ENCODE results near the gene EEF2. TPM values are rescaled to one million over a fixed set of nuclear protein-coding genes. Genes with fewer than 3 reads are reported as not detected.

EEF2 gene
- polyA plus RNA-seq, 1 donor from 2014 or later: 716 TPM

DNA sequence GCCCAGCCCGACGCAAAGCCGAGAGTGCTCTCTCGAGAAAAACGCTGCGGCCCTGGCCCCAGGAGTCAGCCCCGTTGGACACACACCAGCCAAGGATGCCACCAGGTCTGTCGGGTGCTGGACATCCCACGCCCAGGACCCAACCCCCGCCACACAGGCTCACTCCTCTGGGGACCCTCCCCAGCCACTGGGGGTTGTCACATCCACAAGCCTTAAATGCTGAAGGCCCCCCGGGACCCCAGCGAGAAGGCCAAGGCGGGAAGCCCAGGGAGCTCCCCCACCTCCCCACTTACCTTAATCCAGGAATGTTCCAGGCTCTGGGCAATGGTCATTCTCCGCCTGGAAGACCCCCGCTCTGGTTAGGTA lies 25.5 kb downstream of the EEF2 start:
- no peak overlapping the region for H3K9ac ChIP-seq (ENCODE audit: low read length)
- H3K4me2 ChIP-seq (ENCODE audit: low read length): no peak overlapping the region
- no peak overlapping the region for H2AFZ ChIP-seq (ENCODE audit: low read depth, low read length)
- no peaks in the 10 kb centered on the region for H4K20me1 ChIP-seq (ENCODE audit: insufficient read depth)
- no peaks in the 10 kb centered on the region for H3F3A ChIP-seq (ENCODE audit: insufficient read depth, low read length, poor library complexity, severe bottlenecking)
- no peaks in the 10 kb centered on the region for H3K79me2 ChIP-seq (replicated peaks; ENCODE audit: insufficient read depth, low read length)
- no peaks in the 10 kb centered on the region for H3K9me3 ChIP-seq (ENCODE audit: low read length)
- no peak overlapping the region for H3K4me3 ChIP-seq (ENCODE audit: low read length)
- H3K27me3 ChIP-seq (ENCODE audit: insufficient read depth, low read depth, low read length): no peaks in the 10 kb centered on the region
- H3K9me2 ChIP-seq (ENCODE audit: insufficient read depth, low read length): no peaks in the 10 kb centered on the region
- TF ChIP-seq MXI1 (conservative IDR thresholded peaks at IDR 0.05; ENCODE audit: poor library complexity, severe bottlenecking) (no peak), RAD21 (conservative IDR thresholded peaks at IDR 0.05) (no peak), EZH2 (IDR thresholded peaks at IDR 0.05; ENCODE audit: borderline replicate concordance, insufficient read depth, low read length, poor library complexity, severe bottlenecking) (no peak), POLR2AphosphoS5 (IDR thresholded peaks at IDR 0.05) (no peak), TAF1 (IDR thresholded peaks at IDR 0.05; ENCODE audit: low read depth) (no peak), SMC3 (conservative IDR thresholded peaks at IDR 0.05; ENCODE audit: poor library complexity) (no peak), EP300 (conservative IDR thresholded peaks at IDR 0.05; ENCODE audit: poor library complexity, severe bottlenecking) (no peak)
- TF ChIP-seq, protein P1, sequence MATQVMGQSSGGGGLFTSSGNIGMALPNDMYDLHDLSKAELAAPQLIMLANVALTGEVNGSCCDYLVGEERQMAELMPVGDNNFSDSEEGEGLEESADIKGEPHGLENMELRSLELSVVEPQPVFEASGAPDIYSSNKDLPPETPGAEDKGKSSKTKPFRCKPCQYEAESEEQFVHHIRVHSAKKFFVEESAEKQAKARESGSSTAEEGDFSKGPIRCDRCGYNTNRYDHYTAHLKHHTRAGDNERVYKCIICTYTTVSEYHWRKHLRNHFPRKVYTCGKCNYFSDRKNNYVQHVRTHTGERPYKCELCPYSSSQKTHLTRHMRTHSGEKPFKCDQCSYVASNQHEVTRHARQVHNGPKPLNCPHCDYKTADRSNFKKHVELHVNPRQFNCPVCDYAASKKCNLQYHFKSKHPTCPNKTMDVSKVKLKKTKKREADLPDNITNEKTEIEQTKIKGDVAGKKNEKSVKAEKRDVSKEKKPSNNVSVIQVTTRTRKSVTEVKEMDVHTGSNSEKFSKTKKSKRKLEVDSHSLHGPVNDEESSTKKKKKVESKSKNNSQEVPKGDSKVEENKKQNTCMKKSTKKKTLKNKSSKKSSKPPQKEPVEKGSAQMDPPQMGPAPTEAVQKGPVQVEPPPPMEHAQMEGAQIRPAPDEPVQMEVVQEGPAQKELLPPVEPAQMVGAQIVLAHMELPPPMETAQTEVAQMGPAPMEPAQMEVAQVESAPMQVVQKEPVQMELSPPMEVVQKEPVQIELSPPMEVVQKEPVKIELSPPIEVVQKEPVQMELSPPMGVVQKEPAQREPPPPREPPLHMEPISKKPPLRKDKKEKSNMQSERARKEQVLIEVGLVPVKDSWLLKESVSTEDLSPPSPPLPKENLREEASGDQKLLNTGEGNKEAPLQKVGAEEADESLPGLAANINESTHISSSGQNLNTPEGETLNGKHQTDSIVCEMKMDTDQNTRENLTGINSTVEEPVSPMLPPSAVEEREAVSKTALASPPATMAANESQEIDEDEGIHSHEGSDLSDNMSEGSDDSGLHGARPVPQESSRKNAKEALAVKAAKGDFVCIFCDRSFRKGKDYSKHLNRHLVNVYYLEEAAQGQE (IDR thresholded peaks at IDR 0.05; ENCODE audit: borderline replicate concordance): no peak
- TF ChIP-seq, protein P2, sequence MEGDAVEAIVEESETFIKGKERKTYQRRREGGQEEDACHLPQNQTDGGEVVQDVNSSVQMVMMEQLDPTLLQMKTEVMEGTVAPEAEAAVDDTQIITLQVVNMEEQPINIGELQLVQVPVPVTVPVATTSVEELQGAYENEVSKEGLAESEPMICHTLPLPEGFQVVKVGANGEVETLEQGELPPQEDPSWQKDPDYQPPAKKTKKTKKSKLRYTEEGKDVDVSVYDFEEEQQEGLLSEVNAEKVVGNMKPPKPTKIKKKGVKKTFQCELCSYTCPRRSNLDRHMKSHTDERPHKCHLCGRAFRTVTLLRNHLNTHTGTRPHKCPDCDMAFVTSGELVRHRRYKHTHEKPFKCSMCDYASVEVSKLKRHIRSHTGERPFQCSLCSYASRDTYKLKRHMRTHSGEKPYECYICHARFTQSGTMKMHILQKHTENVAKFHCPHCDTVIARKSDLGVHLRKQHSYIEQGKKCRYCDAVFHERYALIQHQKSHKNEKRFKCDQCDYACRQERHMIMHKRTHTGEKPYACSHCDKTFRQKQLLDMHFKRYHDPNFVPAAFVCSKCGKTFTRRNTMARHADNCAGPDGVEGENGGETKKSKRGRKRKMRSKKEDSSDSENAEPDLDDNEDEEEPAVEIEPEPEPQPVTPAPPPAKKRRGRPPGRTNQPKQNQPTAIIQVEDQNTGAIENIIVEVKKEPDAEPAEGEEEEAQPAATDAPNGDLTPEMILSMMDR (IDR thresholded peaks at IDR 0.05; ENCODE audit: poor library complexity, severe bottlenecking): no peak
- H3K27ac ChIP-seq (ENCODE audit: low read length): no peak overlapping the region
- H3K36me3 ChIP-seq (ENCODE audit: insufficient read depth, low read length): no peaks in the 10 kb centered on the region

DNA sequence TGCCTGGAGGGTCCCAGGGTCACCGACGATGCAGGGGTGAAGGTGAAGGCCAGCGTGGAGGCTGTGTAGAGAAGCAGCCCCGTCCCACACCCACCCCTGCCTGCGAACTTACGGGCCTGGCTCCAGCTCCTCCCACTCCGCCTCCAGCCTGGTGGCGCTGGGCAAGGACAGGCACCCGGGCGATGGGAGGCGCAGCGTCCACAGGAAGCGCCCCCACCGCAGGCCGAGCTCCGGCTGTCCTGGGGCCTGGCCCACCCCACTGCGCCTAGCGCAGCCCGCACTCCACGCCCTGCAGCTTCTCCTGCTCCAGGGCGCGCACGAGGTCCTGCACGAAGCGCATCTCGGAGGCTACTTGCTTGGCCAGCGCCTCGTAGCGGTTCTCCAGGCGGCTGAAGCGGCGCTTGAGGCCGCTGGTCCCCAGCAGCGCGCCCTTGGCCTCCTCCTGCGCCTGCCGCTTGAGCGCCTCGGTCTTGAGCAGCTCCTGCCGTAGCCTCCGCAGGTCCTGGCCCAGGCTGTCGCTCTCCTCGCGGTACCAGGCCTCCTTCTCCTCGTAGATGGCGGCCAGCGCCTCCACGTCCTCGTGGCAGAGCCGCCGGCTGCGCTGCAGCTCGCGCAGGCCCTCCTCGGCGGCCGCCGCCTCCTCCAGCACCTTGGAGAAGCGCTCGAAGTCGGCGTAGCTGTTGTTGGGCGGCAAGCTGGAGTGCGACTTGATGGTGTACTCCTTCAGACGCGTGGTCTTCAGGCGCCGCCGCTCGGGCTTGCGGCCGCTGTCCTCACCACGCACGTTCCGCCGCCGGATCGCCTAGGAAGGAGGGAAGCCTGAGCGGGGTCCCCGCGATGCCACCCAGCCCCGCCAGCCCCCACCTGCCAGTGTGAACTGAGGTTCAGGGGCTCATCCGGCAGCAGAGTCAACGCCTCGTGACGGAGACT lies 26.2 kb downstream of the EEF2 start:
- H3K9me2 ChIP-seq (ENCODE audit: insufficient read depth, low read length): no peaks in the 10 kb centered on the region
- no peak overlapping the region for H3K27ac ChIP-seq (ENCODE audit: low read length)
- no peak overlapping the region for H3K4me3 ChIP-seq (ENCODE audit: low read length)
- no peaks in the 10 kb centered on the region for H3K36me3 ChIP-seq (ENCODE audit: insufficient read depth, low read length)
- H3K4me2 ChIP-seq (ENCODE audit: low read length): no peak overlapping the region
- H3K9me3 ChIP-seq (ENCODE audit: low read length): no peaks in the 10 kb centered on the region
- no peaks in the 10 kb centered on the region for H3K27me3 ChIP-seq (ENCODE audit: insufficient read depth, low read depth, low read length)
- H3K9ac ChIP-seq (ENCODE audit: low read length): no peak overlapping the region
- H4K20me1 ChIP-seq (ENCODE audit: insufficient read depth): no peaks in the 10 kb centered on the region
- no peaks in the 10 kb centered on the region for H3F3A ChIP-seq (ENCODE audit: insufficient read depth, low read length, poor library complexity, severe bottlenecking)
- no peak overlapping the region for H2AFZ ChIP-seq (ENCODE audit: low read depth, low read length)
- H3K79me2 ChIP-seq (replicated peaks; ENCODE audit: insufficient read depth, low read length): no peaks in the 10 kb centered on the region
- TF ChIP-seq, protein P2 (IDR thresholded peaks at IDR 0.05; ENCODE audit: poor library complexity, severe bottlenecking): no peak
- no peak for TF ChIP-seq RAD21 (conservative IDR thresholded peaks at IDR 0.05)
- TF ChIP-seq, protein P1 (IDR thresholded peaks at IDR 0.05; ENCODE audit: borderline replicate concordance): no peak
- TF ChIP-seq EZH2 (IDR thresholded peaks at IDR 0.05; ENCODE audit: borderline replicate concordance, insufficient read depth, low read length, poor library complexity, severe bottlenecking): no peak
- TF ChIP-seq MXI1 (conservative IDR thresholded peaks at IDR 0.05; ENCODE audit: poor library complexity, severe bottlenecking): no peak
- no peak for TF ChIP-seq EP300 (conservative IDR thresholded peaks at IDR 0.05; ENCODE audit: poor library complexity, severe bottlenecking)
- no peak for TF ChIP-seq TAF1 (IDR thresholded peaks at IDR 0.05; ENCODE audit: low read depth)
- TF ChIP-seq SMC3 (conservative IDR thresholded peaks at IDR 0.05; ENCODE audit: poor library complexity): no peak

Data from neural cell (in vitro differentiated cells).